ENCODE data around the gene TBC1D2.
"Not testable (repeated sequence)": the region's sequence is repeated elsewhere in the genome, so short reads cannot be mapped to it uniquely, and the experiment has no call there.

TBC1D2 gene

DNA sequence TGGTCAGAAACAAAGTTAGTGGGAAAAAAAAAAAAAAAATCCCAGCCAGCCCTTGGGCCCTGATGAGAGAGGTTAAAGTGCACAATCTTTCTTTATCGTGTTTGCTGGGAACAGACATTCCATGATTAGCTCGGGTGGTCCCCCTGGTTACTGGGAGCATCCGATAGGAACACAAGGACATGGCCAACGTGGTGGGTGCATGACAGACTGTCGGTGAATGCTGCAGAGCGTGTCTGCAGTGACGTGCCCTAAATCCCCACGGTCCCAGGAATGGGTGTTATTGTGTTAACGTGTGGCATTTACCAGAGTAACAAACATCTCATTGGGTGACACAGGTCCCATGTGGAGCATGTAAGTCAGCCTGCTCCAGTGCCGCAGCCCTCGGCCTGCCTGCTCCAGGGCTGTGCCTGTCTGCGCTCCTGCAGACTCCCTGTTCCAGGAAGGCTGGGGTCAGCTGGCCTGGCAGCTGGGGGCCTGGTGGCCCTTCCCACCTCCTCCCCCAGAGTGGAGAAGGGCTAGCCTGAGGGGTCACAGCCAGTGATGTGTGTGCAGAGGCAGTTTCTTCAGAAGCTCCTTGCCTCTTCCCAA lies 34.3 kb upstream of the TBC1D2 start:
- H3K9me3 ChIP-seq = no peaks in the 10 kb centered on the region
- H3K4me3 ChIP-seq = no peak overlapping the region
- no peak for DNase-seq
- intact Hi-C loops (cut with DNase I; ENCODE audit: low total_unique reads) = no loop called here
- peaks cover 0 to 14% of the 10 kb centered on the region in 2 donors for H3K27me3 ChIP-seq
- H3K4me1 ChIP-seq = no peaks in the 10 kb centered on the region
- TF ChIP-seq, protein P1, sequence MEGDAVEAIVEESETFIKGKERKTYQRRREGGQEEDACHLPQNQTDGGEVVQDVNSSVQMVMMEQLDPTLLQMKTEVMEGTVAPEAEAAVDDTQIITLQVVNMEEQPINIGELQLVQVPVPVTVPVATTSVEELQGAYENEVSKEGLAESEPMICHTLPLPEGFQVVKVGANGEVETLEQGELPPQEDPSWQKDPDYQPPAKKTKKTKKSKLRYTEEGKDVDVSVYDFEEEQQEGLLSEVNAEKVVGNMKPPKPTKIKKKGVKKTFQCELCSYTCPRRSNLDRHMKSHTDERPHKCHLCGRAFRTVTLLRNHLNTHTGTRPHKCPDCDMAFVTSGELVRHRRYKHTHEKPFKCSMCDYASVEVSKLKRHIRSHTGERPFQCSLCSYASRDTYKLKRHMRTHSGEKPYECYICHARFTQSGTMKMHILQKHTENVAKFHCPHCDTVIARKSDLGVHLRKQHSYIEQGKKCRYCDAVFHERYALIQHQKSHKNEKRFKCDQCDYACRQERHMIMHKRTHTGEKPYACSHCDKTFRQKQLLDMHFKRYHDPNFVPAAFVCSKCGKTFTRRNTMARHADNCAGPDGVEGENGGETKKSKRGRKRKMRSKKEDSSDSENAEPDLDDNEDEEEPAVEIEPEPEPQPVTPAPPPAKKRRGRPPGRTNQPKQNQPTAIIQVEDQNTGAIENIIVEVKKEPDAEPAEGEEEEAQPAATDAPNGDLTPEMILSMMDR (IDR thresholded peaks at IDR 0.05) = no peak
- no peak overlapping the region for H3K27ac ChIP-seq
- no peaks in the 10 kb centered on the region for H3K36me3 ChIP-seq

DNA sequence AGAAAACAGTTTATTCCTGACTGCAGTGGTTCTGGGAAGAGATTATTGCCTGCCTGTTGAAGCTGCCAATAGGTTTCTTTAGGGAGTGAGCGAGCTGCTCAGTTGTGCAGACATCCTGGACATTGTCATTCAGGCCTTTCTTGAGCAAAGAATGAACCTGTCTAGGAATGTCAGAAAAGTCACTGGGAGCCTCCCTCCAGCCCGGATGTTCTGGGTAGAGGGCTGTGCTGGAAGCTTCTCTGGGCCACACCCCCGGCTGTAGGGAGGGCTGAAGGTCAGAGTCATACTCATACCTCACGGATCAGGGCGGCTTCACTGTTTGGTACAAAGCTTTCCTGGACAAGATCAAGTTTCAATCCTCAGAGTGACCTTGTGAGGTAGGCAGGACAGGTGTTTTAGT lies 33.4 kb upstream of the TBC1D2 start:
- no peak for DNase-seq

DNA sequence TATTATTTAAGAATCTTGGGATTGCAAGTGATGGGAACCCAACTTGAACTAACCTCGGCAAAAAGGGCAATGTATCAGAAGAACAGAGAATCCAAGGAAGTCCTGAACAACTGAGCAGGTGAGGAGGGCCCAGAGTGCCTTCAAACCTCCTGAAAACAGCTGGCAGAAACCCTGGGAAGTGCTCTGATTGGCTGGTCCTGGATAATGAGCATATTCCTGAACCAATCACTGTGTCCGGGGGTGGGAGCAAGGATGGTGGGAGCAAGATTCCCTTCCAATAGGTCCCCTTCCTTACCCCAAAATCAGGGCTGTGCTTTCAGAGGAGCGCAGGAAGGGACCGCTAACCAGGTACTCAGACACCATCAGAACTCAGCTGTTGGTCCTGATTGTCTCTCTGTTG lies 31.9 kb upstream of the TBC1D2 start:
- DNase-seq = no peak
- intact Hi-C loops (cut with DNase I; ENCODE audit: low total_unique reads) = no loop called here
- H3K4me1 ChIP-seq = no peaks in the 10 kb centered on the region
- no peaks in the 10 kb centered on the region for H3K36me3 ChIP-seq
- H3K27ac ChIP-seq = no peak overlapping the region
- H3K9me3 ChIP-seq = no peaks in the 10 kb centered on the region
- no peak overlapping the region for H3K4me3 ChIP-seq
- TF ChIP-seq, protein P1 (IDR thresholded peaks at IDR 0.05) = no peak
- peaks cover 0 to 13% of the 10 kb centered on the region in 2 donors for H3K27me3 ChIP-seq

More for the DNA sequence above, 33.4 kb upstream of the TBC1D2 start:
- H3K27ac ChIP-seq = no peak overlapping the region
- H3K9me3 ChIP-seq = no peaks in the 10 kb centered on the region
- no peaks in the 10 kb centered on the region for H3K4me1 ChIP-seq
- intact Hi-C loops (cut with DNase I; ENCODE audit: low total_unique reads) = no loop called here
- TF ChIP-seq, protein P1 (IDR thresholded peaks at IDR 0.05) = no peak
- peaks cover 0 to 13% of the 10 kb centered on the region in 2 donors for H3K27me3 ChIP-seq
- no peak overlapping the region for H3K4me3 ChIP-seq
- no peaks in the 10 kb centered on the region for H3K36me3 ChIP-seq

DNA sequence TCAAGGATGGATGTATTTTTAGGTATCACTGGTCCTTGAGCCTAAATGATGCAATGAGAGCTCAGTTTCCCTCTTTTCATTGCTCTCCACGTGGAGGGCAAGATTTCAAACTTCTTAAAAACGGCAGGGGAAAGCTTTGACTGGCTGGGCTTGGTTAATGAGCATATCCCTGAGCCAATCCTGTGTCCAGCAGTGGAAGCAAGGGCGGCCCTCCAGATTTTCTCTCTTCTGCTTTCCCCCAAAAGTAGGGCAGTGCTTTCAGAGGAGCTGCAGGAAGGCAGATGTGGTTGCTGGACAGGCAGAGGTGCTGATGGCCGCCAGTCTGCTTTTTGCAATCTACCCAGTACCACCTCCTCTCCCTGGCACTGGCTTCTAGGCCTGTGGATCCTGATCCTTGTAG lies 30.0 kb upstream of the TBC1D2 start:
- no peak overlapping the region for H3K4me3 ChIP-seq
- H3K9me3 ChIP-seq = no peaks in the 10 kb centered on the region
- no peak overlapping the region for H3K27ac ChIP-seq
- H3K4me1 ChIP-seq = no peaks in the 10 kb centered on the region
- no peaks in the 10 kb centered on the region for H3K36me3 ChIP-seq
- intact Hi-C loops (cut with DNase I; ENCODE audit: low total_unique reads) = no loop called here
- H3K27me3 ChIP-seq = peaks cover 0 to 13% of the 10 kb centered on the region in 2 donors
- TF ChIP-seq, protein P1 (IDR thresholded peaks at IDR 0.05) = no peak
- DNase-seq = no peak

- Histone ChIP-seq H3K36me3 (no peaks in the 10 kb centered on the region), H3K4me1 (no peaks in the 10 kb centered on the region), H3K27ac (no peak overlapping the region), H3K27me3 (peaks cover 0 to 18% of the 10 kb centered on the region in 2 donors), H3K4me3 (no peak overlapping the region), H3K9me3 (no peaks in the 10 kb centered on the region)
- intact Hi-C loops (cut with DNase I; ENCODE audit: low total_unique reads) = no loop called here
- DNase-seq = no peak
- TF ChIP-seq, protein P1 (IDR thresholded peaks at IDR 0.05) = no peak
These were observed 29.3 kb upstream of the TBC1D2 start for GRCh38 chr9:98284754-98285153.

- H3K9me3 ChIP-seq; H3K4me3 ChIP-seq; H3K4me1 ChIP-seq; intact Hi-C loops (cut with DNase I; ENCODE audit: low total_unique reads); H3K36me3 ChIP-seq; H3K27ac ChIP-seq; DNase-seq: not testable (repeated sequence)
- peaks cover 0 to 30% of the 10 kb centered on the region in 2 donors for H3K27me3 ChIP-seq
These were observed 27.7 kb upstream of the TBC1D2 start for GRCh38 chr9:98283143-98283542.
